SK-N-SH treated with all-trans-retinoic acid at 6 μM for 48 hours (cell line): Measurements from ENCODE around the gene CHEK2.
"Not testable (repeated sequence)": the region's sequence is repeated elsewhere in the genome, so short reads cannot be mapped to it uniquely, and the experiment has no call there.

ENCODE experiments used
- GLIS3 ChIP-seq: fragments of 250-450 bp; sonication (Bioruptor Pico); IDR thresholded peaks from 2 replicates; pipeline ENCODE4 v1.5.0; 2020; ENCODE audit warnings: mild to moderate bottlenecking, moderate library complexity
- TOX ChIP-seq: fragments of 250-450 bp; sonication (Bioruptor Pico); IDR thresholded peaks from 2 replicates; pipeline ENCODE4 v1.8.0; 2021; ENCODE audit warnings: mild to moderate bottlenecking, moderate library complexity, borderline replicate concordance
- TF ChIP-seq, protein P1 (sequence below): fragments of 250-450 bp; sonication (Bioruptor Pico); IDR thresholded peaks from 2 replicates; pipeline ENCODE4 v1.8.0; 2020; ENCODE audit warnings: mild to moderate bottlenecking, moderate library complexity, borderline replicate concordance

GRCh38 chr22:28678170-28678569, 63.5 kb downstream of the CHEK2 start:
- TF ChIP-seq, protein P1, sequence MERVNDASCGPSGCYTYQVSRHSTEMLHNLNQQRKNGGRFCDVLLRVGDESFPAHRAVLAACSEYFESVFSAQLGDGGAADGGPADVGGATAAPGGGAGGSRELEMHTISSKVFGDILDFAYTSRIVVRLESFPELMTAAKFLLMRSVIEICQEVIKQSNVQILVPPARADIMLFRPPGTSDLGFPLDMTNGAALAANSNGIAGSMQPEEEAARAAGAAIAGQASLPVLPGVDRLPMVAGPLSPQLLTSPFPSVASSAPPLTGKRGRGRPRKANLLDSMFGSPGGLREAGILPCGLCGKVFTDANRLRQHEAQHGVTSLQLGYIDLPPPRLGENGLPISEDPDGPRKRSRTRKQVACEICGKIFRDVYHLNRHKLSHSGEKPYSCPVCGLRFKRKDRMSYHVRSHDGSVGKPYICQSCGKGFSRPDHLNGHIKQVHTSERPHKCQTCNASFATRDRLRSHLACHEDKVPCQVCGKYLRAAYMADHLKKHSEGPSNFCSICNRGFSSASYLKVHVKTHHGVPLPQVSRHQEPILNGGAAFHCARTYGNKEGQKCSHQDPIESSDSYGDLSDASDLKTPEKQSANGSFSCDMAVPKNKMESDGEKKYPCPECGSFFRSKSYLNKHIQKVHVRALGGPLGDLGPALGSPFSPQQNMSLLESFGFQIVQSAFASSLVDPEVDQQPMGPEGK (CRISPR knock-in tag): not testable (repeated sequence)
- TF ChIP-seq TOX; GLIS3 (CRISPR knock-in tag): not testable (repeated sequence)
